Pancreas (tissue), 10 donors: ENCODE results near the gene PARD3. TPM values are rescaled to one million over a fixed set of nuclear protein-coding genes. Genes with fewer than 3 reads are reported as not detected.
A peak's percentile ranks its signal among the peaks of the same experiment; 100 is the strongest.

ENCODE experiments used
- ATAC-seq, 4 donors: fragments of 200-7000 bp; cut with Tn5 transposase; one replicate each; pipeline versions ENCODE4 v1.8.0 to v1.9.1; 2020; ENCODE audit warnings: mild to moderate bottlenecking in 4 of 4, moderate library complexity in 4 of 4
- DNase-seq, 6 donors: peaks; one replicate each; pipeline ENCODE4 v3.0.0-alpha.2; 2020
- FAIRE-seq: peaks from 2 replicates; lab custom pipeline; 2012; peaks lifted over from hg19 to GRCh38; lab: Jason Lieb, UNC
- H3K27ac ChIP-seq, 4 donors: fragments of 200-600 bp; sonication (generic); 1 replicate in 3 of 4; 2 replicates in 1 of 4; pipeline versions ENCODE4 v1.5.0 to v1.8.0; 2020
- H3K27me3 ChIP-seq, 4 donors: fragments of 200-600 bp; one replicate each; pipeline ENCODE4 v1.8.0; 2021
- H3K36me3 ChIP-seq, 3 donors: fragments of 200-600 bp; sonication (generic) in 1 of 3; one replicate each; pipeline versions ENCODE4 v1.5.0 to v1.8.0; 2020 to 2021
- H3K4me1 ChIP-seq, 3 donors: fragments of 200-600 bp; one replicate each; pipeline ENCODE4 v1.8.0; 2021
- H3K4me3 ChIP-seq, 4 donors: fragments of 200-600 bp; sonication (generic) in 2 of 4; one replicate each; pipeline versions ENCODE4 v1.5.0 to v1.8.0; 2020 to 2021
- H3K9me3 ChIP-seq, 4 donors: fragments of 200-600 bp; one replicate each; pipeline ENCODE4 v1.8.0; 2021
- WGBS, 2 donors: extraction: QIAGEN DNeasy Blood & Tissue Kit; methylation state at CpG; one replicate each; pipeline ENCODE4 v1.1.7; 2013; 5-methylcytosine and 5-hydroxymethylcytosine counted together
- intact Hi-C, 3 donors: fragments of 100-400 bp; cut with DNase I; formaldehyde crosslinking; loops; one replicate each; pipeline versions ENCODE4 v1.11.1 to v1.14.2; 2022
- polyA plus RNA-seq, 2 donors: library from polyadenylated mRNA; stranded (reverse); fragments of 200-250 nt; gene quantifications; one replicate each; pipeline ENCODE4 v1.2.3, GENCODE V29; 2013
- total RNA-seq, 6 donors: library from RNA; stranded (reverse); fragmentation: NEBNext Ultra II Directional in 4 of 6; extraction: Animal tissue kit (Norgen Biotek cat#: 25700) in 4 of 6; gene quantifications; one replicate each; pipeline versions ENCODE4 v1.2.1 to v1.2.4, GENCODE V29; 2021 to 2023
- TF ChIP-seq, protein P1 (sequence below), 4 donors: fragments of 200-600 bp; sonication (generic) in 3 of 4; IDR thresholded peaks; one replicate each; pipeline versions ENCODE4 v1.5.0 to v1.8.0; 2021; ENCODE audit warnings: antibody characterized with exemption in 4 of 4
- donor health status: healthy with polysubstance abuse.
- donor health status: DM: no; HTN: no; CAD: no; lungs with moderate emphysema.
- donor health status: DM: no; HTN: no; CAD: no.
- donor health status: control.
- donor health status: control.
- donor health status: Bipolar disorder and iron deficiency.
- donor health status: DM: yes; HTN: yes; CAD: no.
- donor health status: DM: no; HTN: no; CAD: no.
- donor health status: DM: no; HTN: no; CAD: no.
- donor health status: DM: yes; HTN: yes; CAD: no.

PARD3 gene
- total and polyA plus RNA-seq, 8 donors: 12.8 to 32.3 (median 23.4) TPM

DNA sequence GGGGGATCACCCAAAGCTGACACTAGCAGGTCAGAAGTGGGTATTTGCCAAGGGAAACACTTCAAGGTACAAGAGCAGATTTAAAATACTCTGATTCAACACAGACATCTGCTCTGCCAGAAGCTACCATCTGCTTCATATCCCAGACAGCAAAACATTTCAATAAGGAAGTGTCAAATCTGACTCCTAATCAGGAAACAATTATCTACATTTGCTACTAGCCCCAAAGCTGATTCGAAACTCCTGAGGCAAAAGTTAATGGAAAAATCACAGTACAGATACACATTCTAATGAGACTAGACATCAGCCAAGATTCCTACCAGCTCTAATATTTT lies 48.9 kb downstream of the PARD3 start:
- TF ChIP-seq, protein P1, sequence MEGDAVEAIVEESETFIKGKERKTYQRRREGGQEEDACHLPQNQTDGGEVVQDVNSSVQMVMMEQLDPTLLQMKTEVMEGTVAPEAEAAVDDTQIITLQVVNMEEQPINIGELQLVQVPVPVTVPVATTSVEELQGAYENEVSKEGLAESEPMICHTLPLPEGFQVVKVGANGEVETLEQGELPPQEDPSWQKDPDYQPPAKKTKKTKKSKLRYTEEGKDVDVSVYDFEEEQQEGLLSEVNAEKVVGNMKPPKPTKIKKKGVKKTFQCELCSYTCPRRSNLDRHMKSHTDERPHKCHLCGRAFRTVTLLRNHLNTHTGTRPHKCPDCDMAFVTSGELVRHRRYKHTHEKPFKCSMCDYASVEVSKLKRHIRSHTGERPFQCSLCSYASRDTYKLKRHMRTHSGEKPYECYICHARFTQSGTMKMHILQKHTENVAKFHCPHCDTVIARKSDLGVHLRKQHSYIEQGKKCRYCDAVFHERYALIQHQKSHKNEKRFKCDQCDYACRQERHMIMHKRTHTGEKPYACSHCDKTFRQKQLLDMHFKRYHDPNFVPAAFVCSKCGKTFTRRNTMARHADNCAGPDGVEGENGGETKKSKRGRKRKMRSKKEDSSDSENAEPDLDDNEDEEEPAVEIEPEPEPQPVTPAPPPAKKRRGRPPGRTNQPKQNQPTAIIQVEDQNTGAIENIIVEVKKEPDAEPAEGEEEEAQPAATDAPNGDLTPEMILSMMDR (IDR thresholded peaks at IDR 0.05): no peak
- H3K4me1 ChIP-seq: peaks cover 22 to 31% (median 24%) of the 10 kb centered on the region in 3 donors
- intact Hi-C loops: loop anchor here in 1 of 3 donors (10.0 kb wide), 1 partner anchor 91 kb away; no protein-coding TSS in a partner anchor
- FAIRE-seq (no peak), ATAC-seq (peak; percentile 6 to 45 (median 25)), DNase-seq (no peak)
- H3K27me3 ChIP-seq: no peaks in the 10 kb centered on the region
- peak overlapping the region in 2 of 4 donors; percentile 25 to 50 for H3K27ac ChIP-seq
- no peaks in the 10 kb centered on the region for H3K9me3 ChIP-seq
- H3K4me3 ChIP-seq: no peak overlapping the region
- WGBS, 2 donors: 10 to 15% methylated on average over 1 of the region's 1 CpG
- no peaks in the 10 kb centered on the region for H3K36me3 ChIP-seq

DNA sequence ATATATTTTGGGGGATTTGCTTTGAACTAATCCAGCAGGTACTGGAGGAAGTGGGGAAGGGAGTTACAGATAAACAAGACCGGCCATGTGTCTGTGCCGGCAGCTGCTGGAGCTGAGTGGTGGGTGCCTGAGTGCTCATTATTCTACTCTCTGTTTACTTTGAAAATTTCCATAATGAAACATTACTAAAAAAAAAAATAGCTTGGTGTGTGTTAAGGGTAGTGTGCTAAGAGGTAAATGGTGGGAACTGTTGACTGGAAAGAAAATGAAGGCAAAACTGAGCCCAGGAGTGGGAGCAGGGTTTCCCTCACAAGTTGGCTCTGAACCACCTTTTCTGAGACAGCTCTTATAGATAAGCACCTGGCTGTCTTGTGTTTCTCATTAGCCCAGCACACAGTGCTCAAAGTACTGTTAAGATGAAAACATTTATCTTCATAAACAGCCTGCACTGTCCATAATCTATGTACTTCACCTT lies 50.6 kb downstream of the PARD3 start:
- no peaks in the 10 kb centered on the region for H3K9me3 ChIP-seq
- FAIRE-seq (no peak), ATAC-seq (peak; percentile 29 to 59 (median 44)), DNase-seq (peak in 1 of 6 donors; percentile 31)
- H3K27ac ChIP-seq: peak overlapping the region in 1 of 4 donors; percentile 28
- TF ChIP-seq, protein P1 (IDR thresholded peaks at IDR 0.05): no peak
- no peaks in the 10 kb centered on the region for H3K27me3 ChIP-seq
- no peak overlapping the region for H3K4me3 ChIP-seq
- intact Hi-C loops: loop anchor here in 1 of 3 donors (10.0 kb wide), 1 partner anchor 90 kb away; no protein-coding TSS in a partner anchor
- H3K4me1 ChIP-seq: peaks cover 22 to 31% (median 24%) of the 10 kb centered on the region in 3 donors
- 28 to 37% methylated on average over 2 of the region's 2 CpGs for WGBS, 2 donors
- H3K36me3 ChIP-seq: no peaks in the 10 kb centered on the region

GRCh38 chr10:34762603-34763299 lies 52.3 kb downstream of the PARD3 start:
- WGBS, 2 donors: 80 to 81% methylated on average over 5 of the region's 5 CpGs
- TF ChIP-seq, protein P1 (IDR thresholded peaks at IDR 0.05): no peak
- ATAC-seq: no peak
- FAIRE-seq: no peak
- no peak overlapping the region for H3K4me3 ChIP-seq
- H3K27ac ChIP-seq: no peak overlapping the region
- intact Hi-C loops: loop anchor here in 1 of 3 donors (10.0 kb wide), 1 partner anchor 88 kb away; no protein-coding TSS in a partner anchor
- H3K36me3 ChIP-seq: no peaks in the 10 kb centered on the region
- no peaks in the 10 kb centered on the region for H3K9me3 ChIP-seq
- peaks cover 24 to 25% (median 24%) of the 10 kb centered on the region in 3 donors for H3K4me1 ChIP-seq
- DNase-seq: no peak
- H3K27me3 ChIP-seq: no peaks in the 10 kb centered on the region

GRCh38 chr10:34762156-34762555 lies 52.9 kb downstream of the PARD3 start:
- peaks cover 24 to 27% (median 25%) of the 10 kb centered on the region in 3 donors for H3K4me1 ChIP-seq
- intact Hi-C loops: loop anchor here in 1 of 3 donors (10.0 kb wide), 1 partner anchor 87 kb away; no protein-coding TSS in a partner anchor
- FAIRE-seq: no peak

More at GRCh38 chr10:34762156-34762555, 52.9 kb downstream of the PARD3 start:
- Histone ChIP-seq H3K36me3 (no peaks in the 10 kb centered on the region), H3K27me3 (no peaks in the 10 kb centered on the region), H3K4me3 (no peak overlapping the region), H3K27ac (no peak overlapping the region), H3K9me3 (no peaks in the 10 kb centered on the region)
- no peak for DNase-seq
- WGBS, 2 donors: 94 to 95% methylated on average over 3 of the region's 3 CpGs
- TF ChIP-seq, protein P1 (IDR thresholded peaks at IDR 0.05): no peak
- ATAC-seq: no peak
